Fibroblast of pulmonary artery (primary cell): ENCODE measurements around the gene PER3.

Experiments
- DNase-seq: peaks from one replicate; pipeline ENCODE4 v3.0.0-alpha.2; 2010; ENCODE audit warnings: low read depth
- H3K4me3 ChIP-seq: replicated peaks from 2 replicates; pipeline ENCODE4 v1.5.1; 2011; ENCODE audit warnings: low read depth, mild to moderate bottlenecking, control low read depth, low read length, moderate library complexity
- TF ChIP-seq, protein P1 (sequence below): IDR thresholded peaks from 2 replicates; pipeline ENCODE4 v1.5.1; 2011; ENCODE audit warnings: mild to moderate bottlenecking, control low read depth, low read length, inconsistent platforms; ENCODE audit errors: missing control alignments

PER3 gene

DNA sequence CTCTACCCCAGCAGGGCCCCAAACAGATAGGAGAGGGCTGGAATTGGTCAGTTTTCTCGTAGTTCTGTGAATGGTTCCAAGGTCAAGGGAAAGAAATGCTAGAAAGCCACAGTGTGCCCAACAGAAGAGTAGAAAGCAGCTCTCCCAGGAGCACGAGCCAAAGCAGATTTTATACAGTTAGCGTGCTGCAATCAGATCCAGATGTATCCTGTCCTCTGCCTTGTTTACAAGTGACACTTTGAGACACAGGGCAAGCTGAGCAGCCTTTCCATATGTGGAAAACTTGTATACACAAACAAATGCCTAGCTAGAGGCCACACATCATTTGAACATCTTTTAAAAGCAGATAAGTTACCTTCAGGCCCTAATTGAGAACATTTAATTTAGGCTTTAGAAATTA lies 6.5 kb upstream of the PER3 start:
- no peak for DNase-seq
- H3K4me3 ChIP-seq: no peak overlapping the region
- TF ChIP-seq, protein P1, sequence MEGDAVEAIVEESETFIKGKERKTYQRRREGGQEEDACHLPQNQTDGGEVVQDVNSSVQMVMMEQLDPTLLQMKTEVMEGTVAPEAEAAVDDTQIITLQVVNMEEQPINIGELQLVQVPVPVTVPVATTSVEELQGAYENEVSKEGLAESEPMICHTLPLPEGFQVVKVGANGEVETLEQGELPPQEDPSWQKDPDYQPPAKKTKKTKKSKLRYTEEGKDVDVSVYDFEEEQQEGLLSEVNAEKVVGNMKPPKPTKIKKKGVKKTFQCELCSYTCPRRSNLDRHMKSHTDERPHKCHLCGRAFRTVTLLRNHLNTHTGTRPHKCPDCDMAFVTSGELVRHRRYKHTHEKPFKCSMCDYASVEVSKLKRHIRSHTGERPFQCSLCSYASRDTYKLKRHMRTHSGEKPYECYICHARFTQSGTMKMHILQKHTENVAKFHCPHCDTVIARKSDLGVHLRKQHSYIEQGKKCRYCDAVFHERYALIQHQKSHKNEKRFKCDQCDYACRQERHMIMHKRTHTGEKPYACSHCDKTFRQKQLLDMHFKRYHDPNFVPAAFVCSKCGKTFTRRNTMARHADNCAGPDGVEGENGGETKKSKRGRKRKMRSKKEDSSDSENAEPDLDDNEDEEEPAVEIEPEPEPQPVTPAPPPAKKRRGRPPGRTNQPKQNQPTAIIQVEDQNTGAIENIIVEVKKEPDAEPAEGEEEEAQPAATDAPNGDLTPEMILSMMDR: no peak

DNA sequence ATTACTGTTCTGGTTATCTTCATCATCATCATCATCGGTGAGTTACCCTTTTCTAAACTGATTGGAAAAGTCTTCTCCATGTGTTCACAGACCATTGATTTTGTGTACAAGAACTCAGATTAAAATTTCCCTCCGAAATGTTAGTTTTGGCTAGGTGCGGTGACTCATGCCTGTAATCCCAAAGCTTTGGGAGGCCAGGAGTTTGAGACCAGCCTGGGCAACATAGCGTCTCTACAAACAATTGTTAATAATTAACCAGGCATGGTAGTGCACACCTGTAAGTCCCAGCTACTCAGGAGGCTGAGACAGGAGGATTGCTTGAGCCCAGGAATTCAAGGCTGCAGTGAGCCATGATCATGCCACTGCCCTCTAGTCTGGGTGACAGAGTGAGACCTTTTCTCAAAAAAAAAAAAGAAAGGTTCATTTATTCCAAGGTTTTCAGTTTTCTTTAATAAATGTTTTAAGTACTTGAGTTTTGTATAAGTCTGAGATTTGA lies 5.9 kb upstream of the PER3 start:
- no peak overlapping the region for H3K4me3 ChIP-seq
- TF ChIP-seq, protein P1: no peak
- DNase-seq: no peak

DNA sequence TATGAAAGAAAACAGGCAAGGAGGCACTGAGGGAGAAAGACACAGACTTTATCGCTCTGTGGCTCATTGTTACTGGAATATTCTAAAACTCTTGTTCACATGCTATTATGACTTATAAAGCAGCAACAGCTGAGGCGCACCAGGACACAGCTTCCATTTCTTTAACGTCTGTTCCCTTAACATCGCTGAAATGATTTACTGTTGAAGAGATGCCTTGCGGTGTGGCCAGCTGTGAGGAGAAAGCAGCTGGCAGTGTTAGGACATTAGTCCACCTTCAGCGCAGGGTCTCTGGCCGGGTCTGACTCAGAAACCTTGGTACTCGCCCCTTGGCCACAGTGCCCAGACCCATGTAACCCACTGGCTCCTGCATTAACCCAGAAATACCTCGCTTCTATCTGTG lies 3.1 kb upstream of the PER3 start:
- DNase-seq: no peak
- TF ChIP-seq, protein P1: no peak
- H3K4me3 ChIP-seq: no peak overlapping the region

DNA sequence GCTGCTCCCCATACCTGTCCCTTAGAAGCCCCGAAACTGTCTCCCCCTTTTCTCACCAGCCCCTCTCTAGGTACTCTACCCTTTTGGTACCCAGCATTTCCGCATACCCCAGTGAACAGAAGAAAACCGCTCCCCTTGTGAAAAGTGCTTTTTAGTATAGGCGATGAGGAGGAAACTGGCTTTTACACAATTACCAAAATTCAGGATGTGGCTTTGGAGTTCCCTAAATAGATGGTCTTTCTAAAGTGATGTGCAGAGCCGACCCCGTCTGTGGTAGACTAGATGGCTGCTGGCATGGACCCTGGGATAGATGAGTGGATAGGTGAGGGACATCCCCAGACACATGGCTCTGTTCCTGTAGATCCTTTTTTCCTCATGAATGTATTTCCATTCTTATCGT lies 2.6 kb upstream of the PER3 start:
- H3K4me3 ChIP-seq: no peak overlapping the region
- DNase-seq: no peak
- TF ChIP-seq, protein P1: no peak

DNA sequence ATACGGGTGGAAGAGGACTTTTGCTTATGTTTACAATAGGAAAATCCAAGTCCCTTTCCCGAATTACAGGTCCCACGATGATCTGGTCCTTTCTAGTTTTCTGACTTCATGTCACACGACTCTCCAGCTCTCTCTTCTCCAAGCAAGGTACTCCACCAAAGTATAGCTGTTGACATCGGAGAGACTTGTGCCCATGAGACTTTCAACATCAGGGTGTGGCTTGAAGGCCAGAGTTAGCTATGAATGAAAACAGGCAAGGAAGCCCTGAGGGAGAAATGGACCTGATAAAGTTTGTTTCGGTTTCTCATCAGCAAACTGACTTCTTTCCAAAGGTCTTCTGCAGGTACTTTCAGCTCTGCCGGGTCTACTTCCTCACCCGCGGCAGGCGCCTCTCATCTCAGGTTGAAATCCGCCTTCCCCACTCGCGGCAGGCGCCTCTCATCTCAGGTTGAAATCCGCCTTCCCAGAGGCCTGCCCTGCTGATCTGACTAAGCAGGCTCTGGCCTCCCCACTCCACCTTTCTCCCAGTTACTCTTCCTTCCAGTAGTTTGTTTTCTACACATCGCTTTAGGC lies 2.1 kb upstream of the PER3 start:
- TF ChIP-seq, protein P1: no peak

DNA sequence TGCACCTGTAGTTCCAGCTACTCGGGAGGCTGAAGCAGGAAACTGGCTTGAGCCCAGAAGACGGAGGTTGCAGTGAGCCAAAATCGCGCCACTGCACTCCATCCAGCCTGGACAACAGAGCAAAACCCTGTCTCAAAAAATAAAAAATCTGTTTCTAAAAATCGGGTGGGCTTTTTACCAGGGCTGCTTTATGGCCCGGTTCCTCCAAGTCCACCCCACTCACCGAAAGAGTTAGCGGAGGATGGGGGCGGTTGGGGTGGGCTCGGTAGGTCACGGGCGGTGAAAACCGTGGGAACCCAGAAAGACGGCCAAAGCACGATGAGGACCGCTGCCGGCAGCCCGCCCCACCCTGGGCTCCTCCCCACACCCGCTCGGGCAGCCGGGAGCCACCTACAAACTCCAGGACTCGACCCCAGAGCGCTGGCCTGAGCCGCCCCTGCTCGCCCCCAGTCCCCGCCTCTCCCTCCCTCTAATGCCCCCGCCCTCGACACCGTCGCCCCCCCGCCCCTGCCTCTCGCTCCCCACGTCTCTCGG lies 846 bp upstream of the PER3 start:
- TF ChIP-seq, protein P1: no peak
- DNase-seq: peak; percentile 52
- H3K4me3 ChIP-seq: peak overlapping the region; percentile 56

More for the DNA sequence above, 2.1 kb upstream of the PER3 start:
- DNase-seq: no peak
- H3K4me3 ChIP-seq: no peak overlapping the region
